ENCODE results near the gene DGKB. TPM values are rescaled to one million over a fixed set of nuclear protein-coding genes. Genes with fewer than 3 reads are reported as not detected.

Gene DGKB
- total RNA-seq, 1 donor from 2014 or later: 0.30 TPM

DNA sequence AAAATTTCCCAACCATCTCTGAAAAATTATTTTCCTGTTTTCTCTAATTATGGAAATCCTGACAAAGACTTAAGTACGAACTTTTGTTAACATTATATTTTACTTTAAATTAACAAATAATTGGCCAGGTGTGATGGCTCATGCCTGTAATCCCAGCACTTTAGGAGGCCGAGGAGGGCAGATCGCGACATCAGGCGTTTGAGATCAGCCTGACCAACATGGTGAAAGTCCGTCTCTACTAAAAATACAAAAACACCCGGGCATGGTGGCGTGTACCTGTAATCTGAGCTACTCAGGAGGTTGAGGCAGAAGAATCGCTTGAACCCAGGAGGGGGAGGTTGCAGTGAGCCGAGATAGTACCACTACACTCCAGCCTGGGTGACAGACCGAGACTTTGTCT is 32.2 kb downstream of the DGKB start:
- DNase-seq: no peak
- H3K4me1 ChIP-seq: no peaks in the 10 kb centered on the region
- H3K4me3 ChIP-seq: no peak overlapping the region
- H3K9me3 ChIP-seq (replicated peaks): peaks cover 9% of the 10 kb centered on the region
- H3K36me3 ChIP-seq: no peaks in the 10 kb centered on the region
- intact Hi-C loops (cut with micrococcal nuclease): no loop called here
- H3K27ac ChIP-seq (replicated peaks): no peak overlapping the region
- TF ChIP-seq, protein P1, sequence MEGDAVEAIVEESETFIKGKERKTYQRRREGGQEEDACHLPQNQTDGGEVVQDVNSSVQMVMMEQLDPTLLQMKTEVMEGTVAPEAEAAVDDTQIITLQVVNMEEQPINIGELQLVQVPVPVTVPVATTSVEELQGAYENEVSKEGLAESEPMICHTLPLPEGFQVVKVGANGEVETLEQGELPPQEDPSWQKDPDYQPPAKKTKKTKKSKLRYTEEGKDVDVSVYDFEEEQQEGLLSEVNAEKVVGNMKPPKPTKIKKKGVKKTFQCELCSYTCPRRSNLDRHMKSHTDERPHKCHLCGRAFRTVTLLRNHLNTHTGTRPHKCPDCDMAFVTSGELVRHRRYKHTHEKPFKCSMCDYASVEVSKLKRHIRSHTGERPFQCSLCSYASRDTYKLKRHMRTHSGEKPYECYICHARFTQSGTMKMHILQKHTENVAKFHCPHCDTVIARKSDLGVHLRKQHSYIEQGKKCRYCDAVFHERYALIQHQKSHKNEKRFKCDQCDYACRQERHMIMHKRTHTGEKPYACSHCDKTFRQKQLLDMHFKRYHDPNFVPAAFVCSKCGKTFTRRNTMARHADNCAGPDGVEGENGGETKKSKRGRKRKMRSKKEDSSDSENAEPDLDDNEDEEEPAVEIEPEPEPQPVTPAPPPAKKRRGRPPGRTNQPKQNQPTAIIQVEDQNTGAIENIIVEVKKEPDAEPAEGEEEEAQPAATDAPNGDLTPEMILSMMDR (IDR thresholded peaks at IDR 0.05; ENCODE audit: borderline replicate concordance): no peak
- no peaks in the 10 kb centered on the region for H3K27me3 ChIP-seq (ENCODE audit: low read depth)

DNA sequence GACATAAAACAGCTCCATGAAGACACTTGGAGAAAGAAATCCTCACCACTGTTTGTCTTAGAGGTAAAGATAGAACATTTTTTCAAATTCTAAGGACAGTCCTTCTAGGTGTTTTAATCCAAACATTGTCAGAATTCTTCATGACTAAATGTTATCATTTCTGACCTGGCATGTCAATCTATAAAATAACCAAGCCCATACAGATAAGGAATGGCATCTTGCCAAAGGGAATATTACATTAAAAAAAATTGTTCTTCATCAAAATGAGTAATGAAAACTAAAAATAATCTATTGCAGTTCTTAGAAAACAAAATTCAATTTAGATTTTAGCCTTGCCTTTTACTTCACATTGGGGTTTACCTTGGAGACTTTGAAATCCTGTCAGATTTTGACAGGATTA is 33.6 kb downstream of the DGKB start:
- no peak overlapping the region for H3K27ac ChIP-seq (replicated peaks)
- intact Hi-C loops (cut with micrococcal nuclease): no loop called here
- peaks cover 9% of the 10 kb centered on the region for H3K9me3 ChIP-seq (replicated peaks)
- no peak overlapping the region for H3K4me3 ChIP-seq
- no peaks in the 10 kb centered on the region for H3K36me3 ChIP-seq
- H3K4me1 ChIP-seq: no peaks in the 10 kb centered on the region
- H3K27me3 ChIP-seq (ENCODE audit: low read depth): no peaks in the 10 kb centered on the region
- DNase-seq: no peak
- TF ChIP-seq, protein P1 (IDR thresholded peaks at IDR 0.05; ENCODE audit: borderline replicate concordance): no peak

DNA sequence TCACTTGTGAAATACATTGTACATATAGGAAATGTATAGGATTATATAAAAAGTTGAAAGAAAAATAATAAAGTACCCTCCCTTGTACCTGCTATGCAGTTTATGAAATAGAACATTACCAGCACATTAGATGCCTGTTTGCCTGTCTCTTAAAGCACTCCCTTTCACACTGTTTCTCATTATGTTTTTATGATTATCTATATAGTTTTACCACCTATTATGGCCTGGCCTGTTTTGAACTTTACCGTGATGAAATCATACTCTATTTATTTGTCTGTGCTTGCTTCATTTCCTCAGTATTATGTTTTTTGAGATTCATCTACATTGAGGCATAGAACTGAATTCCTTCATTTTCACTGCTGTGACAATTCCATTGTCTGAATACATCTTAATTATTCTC is 41.1 kb downstream of the DGKB start:
- peaks cover 4% of the 10 kb centered on the region for H3K9me3 ChIP-seq (replicated peaks)
- intact Hi-C loops (cut with micrococcal nuclease): no loop called here
- H3K27me3 ChIP-seq (ENCODE audit: low read depth): no peaks in the 10 kb centered on the region
- no peak overlapping the region for H3K27ac ChIP-seq (replicated peaks)
- TF ChIP-seq, protein P1 (IDR thresholded peaks at IDR 0.05; ENCODE audit: borderline replicate concordance): no peak
- no peak for DNase-seq
- H3K36me3 ChIP-seq: no peaks in the 10 kb centered on the region
- no peaks in the 10 kb centered on the region for H3K4me1 ChIP-seq
- H3K4me3 ChIP-seq: no peak overlapping the region

DNA sequence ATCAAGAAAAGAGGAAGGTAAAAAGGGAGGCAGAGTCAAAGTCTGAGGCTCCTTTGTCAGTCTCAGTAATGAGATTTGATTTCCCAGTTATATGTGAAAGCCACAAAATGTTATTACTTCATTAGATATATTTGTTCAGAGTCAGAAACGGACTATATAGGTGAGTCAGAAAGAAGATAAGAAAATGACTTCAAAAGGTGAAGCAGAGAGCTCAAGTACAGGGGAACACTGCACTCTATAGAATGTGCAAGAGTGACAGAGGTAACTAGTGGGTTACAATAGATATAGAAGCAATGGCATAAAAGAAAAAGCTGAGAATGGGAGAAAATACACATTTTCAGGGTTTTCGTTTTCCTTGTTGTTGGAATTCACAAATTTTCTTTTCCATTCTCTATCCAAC is 43.3 kb downstream of the DGKB start:
- no peak overlapping the region for H3K27ac ChIP-seq (replicated peaks)
- TF ChIP-seq, protein P1 (IDR thresholded peaks at IDR 0.05; ENCODE audit: borderline replicate concordance): no peak
- no peaks in the 10 kb centered on the region for H3K4me1 ChIP-seq
- no peaks in the 10 kb centered on the region for H3K27me3 ChIP-seq (ENCODE audit: low read depth)
- no peak overlapping the region for H3K4me3 ChIP-seq
- H3K36me3 ChIP-seq: no peaks in the 10 kb centered on the region
- intact Hi-C loops (cut with micrococcal nuclease): no loop called here
- DNase-seq: no peak
- H3K9me3 ChIP-seq (replicated peaks): no peaks in the 10 kb centered on the region

DNA sequence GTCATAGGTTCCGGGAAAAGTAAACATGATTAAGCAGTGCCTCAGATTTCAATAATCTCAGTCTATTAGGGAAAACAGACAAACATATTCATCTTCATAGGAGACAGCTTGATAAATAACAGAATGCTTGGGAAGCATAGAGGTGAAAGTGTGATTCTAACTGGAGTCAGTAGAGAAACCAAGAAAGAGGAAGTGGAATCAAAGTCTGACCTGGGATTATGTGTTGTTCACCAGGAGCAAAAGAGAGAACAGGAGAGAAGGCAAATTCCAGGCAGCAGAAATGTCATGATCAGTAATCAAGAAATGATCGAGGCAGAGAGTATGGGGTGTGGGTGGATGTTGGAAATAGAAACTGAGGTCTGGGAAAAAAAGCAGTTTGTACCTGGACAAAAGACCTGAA is 43.7 kb downstream of the DGKB start:
- H3K36me3 ChIP-seq: no peaks in the 10 kb centered on the region
- no peaks in the 10 kb centered on the region for H3K27me3 ChIP-seq (ENCODE audit: low read depth)
- DNase-seq: no peak
- H3K9me3 ChIP-seq (replicated peaks): no peaks in the 10 kb centered on the region
- no peaks in the 10 kb centered on the region for H3K4me1 ChIP-seq
- intact Hi-C loops (cut with micrococcal nuclease): no loop called here
- H3K4me3 ChIP-seq: no peak overlapping the region
- H3K27ac ChIP-seq (replicated peaks): no peak overlapping the region
- TF ChIP-seq, protein P1 (IDR thresholded peaks at IDR 0.05; ENCODE audit: borderline replicate concordance): no peak

DNA sequence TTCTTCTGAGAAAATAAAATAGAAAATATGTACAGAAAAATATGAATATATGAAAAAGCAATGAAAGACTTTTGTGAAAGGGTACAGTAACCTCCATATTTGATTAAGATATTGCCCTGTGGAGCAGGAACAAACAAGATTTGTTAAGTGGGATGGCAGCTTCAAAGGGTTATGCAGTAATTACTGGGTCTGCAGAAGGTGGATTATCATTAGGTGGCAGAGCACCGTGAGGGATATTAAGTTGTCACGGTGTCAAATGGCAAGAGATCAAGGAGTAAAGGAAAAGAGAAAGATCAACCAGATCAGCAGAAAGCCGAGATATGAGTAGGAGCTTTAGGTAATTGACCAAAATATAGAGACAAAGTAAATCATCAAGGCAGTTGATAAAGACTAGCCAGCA is 44.1 kb downstream of the DGKB start:
- Histone ChIP-seq H3K4me3 (no peak overlapping the region), H3K4me1 (no peaks in the 10 kb centered on the region), H3K27me3 (ENCODE audit: low read depth) (no peaks in the 10 kb centered on the region), H3K9me3 (replicated peaks) (no peaks in the 10 kb centered on the region), H3K36me3 (no peaks in the 10 kb centered on the region), H3K27ac (replicated peaks) (no peak overlapping the region)
- no peak for DNase-seq
- intact Hi-C loops (cut with micrococcal nuclease): no loop called here
- TF ChIP-seq, protein P1 (IDR thresholded peaks at IDR 0.05; ENCODE audit: borderline replicate concordance): no peak

Measured in left ventricle myocardium inferior (tissue), 1 donor.